GM18502 (cell line): Measurements from ENCODE around the gene IFT122.
A peak's percentile ranks its signal among the peaks of the same experiment; 100 is the strongest.
"Not testable (repeated sequence)": the region's sequence is repeated elsewhere in the genome, so short reads cannot be mapped to it uniquely, and the experiment has no call there.

Source experiments
- ATAC-seq: cut with Tn5 transposase; IDR thresholded peaks from one replicate; pipeline ENCODE4 v1.9.1; 2021; ENCODE audit warnings: mild to moderate bottlenecking; ENCODE audit not compliant: unreplicated experiment, poor library complexity

Gene IFT122

DNA sequence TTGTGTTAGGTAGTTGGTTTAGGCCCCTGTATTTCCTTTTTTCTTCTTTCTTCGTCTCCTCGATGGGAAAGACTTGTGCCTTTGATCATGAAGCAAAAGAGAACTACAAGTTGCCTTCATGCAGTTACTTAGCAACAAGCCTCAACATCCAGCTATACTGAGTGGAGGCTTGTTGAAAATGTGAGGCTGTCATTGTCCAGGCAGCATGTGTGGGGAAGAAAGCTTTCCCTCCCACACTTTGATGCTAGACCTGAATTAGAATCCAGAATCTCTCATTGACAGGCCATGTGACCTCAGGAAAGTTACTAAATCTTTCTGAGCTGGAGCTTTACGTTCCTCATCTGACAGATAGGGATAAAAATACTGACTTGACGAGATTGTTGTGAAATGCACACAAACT lies 23.7 kb downstream of the IFT122 start:
- ATAC-seq: no peak

DNA sequence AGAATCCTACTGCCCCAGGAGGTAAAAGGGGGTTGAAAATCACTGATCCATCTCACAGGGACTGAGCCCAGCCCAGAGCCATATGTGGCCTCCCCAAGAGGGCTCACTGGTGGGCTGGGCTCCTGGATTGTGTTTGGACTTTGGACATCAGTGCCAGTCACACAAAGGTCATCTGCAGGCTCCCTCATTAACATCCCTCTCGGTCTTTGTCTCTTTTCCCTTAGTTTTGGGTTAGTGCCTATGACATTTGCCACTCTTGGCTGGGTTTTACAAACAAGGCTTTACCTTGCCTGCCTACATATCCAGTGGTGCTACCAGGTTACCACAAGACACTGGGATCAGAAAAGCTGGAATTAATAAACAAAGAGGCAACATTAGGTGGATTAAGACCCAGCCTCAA lies 27.9 kb downstream of the IFT122 start:
- ATAC-seq: no peak

- ATAC-seq: no peak
Measured at GRCh38 chr3:129469026-129469425, 29.0 kb downstream of the IFT122 start.

DNA sequence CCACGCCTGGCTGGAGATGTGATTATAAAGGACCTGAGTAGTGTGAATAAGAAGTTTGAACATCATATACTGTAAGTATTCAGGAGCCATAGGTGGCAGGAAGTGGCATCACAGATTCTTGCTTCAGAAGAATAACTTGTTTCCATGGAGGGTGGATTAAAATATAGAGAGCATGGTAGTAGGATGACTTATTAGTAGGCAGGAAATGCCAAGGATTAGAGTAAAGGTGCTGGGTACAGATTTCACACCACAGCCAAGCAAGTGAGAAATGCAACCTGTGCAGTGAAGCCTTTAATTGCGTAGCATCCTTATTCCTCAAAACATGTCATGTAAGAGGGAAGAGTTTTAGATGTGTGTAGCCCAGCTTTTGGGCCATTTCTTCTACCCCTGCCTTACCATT lies 30.8 kb downstream of the IFT122 start:
- ATAC-seq: no peak

DNA sequence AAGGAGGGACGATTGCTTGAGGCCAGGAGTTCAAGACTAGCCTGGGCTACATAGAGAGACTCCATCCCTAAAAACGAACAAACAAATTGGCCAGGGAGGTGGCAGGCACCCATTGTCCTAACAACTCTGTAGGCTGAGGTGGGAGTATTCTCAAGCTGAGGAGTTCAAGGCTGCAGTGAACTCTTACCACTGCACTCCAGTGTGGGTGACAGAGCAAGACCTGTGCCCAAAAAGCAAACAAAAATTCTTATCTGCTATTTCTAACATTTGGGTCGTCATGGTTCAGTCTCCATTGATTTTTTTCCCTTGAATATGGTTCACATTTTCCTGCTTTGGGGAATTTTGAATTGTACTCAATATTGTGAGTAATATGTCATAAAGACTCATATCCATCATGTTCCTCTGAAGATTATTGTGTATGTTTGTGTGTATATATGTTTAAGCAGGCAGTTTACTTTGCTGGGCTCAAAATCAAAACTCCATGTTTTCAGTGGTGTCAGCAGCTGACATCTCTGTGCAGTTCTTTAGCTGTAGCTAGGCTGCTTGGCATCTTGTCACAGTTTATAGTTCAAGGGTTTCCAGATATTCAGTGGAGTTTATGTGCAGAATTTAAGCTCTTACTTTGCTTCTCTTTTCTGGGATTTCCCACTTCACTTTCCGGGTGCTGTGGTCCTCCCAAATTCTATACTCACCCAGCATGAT lies 33.2 kb downstream of the IFT122 start:
- ATAC-seq: no peak

DNA sequence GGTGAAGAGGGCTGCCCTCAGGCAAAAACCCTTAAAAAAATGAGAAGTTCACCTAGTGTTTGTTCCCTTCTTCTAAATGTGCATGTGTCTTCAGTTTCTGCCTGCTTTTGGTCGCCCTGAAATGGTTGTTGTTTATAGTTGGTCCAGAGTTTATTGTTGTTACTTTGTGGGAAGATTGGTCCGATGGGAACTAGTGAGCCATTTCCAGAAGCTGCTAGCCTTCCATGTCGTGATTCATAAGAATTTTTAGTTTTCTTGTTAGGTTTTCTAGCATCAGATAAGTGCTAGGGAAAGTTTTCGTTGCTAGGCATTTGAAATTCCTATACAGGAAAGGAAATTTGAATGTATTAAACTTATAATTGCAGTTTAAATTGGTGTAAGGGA lies 33.7 kb downstream of the IFT122 start:
- no peak for ATAC-seq

DNA sequence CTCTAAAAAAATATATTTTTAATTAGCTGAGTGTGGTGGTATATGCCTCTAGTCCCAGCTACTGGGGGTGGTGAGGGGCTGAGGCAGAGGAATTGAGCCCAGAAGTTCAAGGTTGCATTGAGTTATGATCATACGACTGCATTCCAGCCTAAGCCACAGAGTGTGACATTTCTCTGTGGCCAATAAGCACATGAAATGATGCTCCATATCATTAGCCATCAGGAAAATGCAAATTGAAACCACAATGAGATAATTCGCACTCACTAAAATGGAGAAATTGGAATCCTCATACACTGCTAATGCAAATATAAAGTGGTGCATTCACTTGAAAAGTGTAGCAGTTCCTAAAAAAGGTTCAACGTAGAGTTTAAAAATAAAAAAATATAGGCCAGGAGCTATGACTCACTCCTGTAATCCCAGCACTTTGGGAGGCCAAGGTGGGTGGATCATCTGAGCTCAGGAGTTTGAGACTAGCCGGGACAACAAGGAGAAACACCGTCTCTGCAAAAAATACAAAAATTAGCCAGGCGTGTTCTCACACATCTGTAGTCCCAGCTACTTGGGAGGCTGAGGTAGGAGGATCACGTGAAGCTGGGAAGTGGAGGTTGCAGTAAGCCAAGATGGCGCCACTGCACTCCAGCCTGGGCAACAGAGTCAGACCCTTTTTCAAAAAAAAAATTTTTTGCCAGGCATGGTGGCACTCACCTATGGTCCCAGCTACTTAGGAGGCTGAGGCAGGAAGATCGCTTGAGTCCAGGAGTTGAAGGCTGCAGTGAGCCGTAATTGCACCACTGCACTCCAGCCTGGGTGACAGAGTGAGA lies 35.2 kb downstream of the IFT122 start:
- no peak for ATAC-seq

DNA sequence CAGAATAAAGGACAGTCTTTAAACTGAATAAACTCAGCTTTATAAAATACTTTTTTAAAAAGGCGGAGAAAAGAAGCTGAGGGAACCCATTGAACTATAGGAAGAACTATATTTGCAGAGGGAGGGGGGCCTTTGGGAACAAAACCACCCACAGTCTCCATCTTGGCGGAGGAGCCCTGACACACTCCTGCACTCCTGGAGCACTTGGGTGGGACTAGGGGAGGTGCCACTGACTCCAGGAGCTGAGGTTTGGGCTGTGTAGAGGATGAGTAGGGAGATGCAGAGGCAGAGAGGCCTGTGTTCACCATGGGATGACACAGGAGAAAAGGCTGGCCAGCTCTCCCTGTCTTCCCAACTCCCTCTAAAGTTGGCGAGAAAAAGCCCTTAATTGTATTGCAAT lies 35.8 kb downstream of the IFT122 start:
- no peak for ATAC-seq

- ATAC-seq: no peak
Measured at GRCh38 chr3:129476586-129476985, 36.6 kb downstream of the IFT122 start.

DNA sequence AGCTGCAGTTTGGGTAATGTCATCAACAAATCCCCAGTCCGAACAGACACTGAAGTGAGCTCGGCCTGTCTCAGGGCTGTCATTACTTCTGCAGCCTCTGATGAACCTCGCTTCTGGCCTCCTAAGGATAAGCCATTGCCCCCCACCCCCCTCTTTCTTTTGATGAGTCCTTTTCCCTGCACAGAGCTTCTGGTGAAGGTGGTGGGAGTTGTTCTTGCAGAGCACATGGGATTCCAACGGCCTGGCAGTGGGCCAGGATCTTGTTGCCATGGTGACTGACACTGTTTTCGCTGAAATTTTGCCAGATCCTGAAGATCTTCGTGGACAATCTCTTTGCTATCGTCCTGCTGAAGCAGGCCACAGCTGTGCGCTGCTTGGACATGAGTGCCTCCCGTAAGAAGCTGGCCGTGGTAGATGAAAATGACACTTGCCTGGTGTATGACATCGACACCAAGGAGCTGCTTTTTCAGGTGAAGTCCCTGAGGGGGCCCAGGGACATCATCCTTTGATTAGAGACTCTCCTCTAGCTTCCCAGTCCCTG lies 41.3 kb downstream of the IFT122 start:
- ATAC-seq: not testable (repeated sequence)

DNA sequence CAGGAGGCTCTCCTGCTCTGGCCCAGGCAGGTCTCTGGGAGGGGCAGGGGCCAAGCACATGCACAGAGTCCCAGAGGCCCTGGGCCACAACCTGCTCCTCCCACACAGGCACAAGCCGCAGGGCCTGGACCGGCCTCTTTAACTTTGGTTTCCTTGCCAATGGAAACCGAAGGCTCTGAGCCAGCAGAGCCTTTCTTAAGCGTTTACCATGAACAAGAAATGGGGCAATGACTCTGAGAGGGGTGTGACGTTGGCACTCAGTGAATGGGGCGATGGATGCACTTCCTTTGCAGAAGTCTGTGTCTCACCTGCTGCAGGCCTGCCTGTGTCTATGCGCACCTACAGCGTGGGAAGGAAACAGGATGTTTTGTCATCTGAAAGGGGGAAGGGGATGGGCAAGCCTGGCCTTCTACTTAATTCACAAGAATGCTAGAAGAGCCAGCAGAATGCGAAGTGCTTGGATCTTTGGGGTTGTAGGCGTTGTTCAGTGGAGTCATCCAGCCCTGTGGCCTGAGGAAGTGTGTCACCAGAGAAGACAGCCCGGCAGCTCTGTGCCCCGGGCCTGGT lies 41.8 kb downstream of the IFT122 start:
- no peak for ATAC-seq

- no peak for ATAC-seq
Measured at GRCh38 chr3:129482721-129483120, 42.7 kb downstream of the IFT122 start.

DNA sequence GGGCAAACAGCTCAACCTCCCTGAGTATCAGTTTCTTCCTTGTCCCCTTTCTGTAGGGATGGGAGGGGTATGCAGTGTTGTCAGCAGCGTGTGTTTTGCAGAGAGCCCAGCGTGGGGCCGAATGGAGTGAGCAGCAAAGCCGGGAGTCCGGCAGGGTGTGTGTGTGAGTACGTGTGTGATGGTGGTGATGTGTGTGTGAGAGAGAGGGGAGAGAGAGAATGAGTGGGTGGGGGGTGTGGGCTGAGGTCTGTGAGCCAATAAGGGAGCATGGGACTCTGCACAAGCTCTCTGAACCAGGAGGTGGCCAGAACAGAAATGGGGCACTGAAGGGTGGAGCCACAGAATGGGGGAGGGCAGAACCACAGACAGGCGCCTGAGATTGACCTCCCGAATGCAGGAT lies 43.8 kb downstream of the IFT122 start:
- no peak for ATAC-seq

DNA sequence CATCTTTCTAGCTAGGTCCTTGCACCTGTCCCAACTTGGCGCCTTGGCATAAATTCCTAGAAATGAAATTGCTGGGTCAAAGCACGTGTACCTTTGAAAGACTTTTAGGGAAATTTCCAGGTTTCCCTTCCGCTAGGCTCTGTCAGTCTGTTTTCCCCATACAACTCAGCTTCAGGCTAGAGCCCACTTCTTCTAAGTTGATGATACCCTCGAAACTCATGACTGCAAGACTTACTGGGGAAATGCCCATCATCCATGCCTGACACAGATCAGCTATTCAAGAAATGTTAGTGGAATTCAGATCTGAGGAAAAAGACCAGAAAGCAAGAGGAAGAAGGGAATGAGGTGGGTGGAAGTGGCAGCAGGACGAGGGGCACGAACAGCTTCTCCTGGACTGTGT lies 45.1 kb downstream of the IFT122 start:
- not testable (repeated sequence) for ATAC-seq

DNA sequence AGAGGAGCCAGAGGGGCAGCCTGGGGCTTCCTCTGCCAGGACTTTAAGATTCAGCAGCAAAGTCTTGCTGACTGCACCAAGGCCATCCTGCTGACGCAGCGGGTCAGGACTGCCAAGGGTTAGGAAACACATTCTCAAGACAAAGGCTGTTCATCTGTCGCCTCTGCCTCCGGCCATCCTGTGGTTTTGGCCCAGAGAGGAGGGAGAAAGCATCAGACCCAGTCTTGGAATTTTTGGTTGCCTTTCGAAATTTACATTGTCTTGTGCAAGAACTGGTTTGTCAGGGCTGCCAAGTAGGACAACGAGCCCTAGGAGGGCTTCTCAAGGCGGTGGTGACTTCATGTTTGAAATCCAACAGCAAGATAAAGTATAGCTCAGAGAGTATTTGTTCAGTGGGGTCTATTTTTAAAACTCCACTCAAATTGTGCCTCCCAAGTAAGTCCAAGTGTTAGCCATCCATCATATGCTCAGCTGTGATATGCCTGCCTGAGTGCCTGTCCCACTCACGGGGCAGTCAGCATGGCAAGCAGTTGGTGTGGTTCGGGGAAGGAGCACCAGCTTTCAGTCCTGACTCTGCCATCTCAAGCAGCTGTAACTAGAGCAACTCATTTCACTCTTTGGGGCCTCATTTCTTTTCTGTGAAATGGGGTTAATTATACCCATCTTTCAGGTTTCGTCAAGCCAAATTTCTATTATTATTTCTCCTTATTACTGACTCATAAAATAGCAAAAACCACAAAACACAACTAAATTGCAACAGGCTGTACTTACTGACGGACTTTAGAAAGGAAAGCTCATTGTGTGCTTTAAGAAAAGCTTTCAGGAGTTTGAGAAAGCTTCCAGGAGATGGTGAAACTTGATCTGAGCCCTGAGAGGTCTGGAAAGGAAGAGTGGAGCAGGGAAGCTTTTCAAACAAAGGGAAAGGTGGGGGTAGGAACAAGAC lies 46.0 kb downstream of the IFT122 start:
- ATAC-seq: no peak

DNA sequence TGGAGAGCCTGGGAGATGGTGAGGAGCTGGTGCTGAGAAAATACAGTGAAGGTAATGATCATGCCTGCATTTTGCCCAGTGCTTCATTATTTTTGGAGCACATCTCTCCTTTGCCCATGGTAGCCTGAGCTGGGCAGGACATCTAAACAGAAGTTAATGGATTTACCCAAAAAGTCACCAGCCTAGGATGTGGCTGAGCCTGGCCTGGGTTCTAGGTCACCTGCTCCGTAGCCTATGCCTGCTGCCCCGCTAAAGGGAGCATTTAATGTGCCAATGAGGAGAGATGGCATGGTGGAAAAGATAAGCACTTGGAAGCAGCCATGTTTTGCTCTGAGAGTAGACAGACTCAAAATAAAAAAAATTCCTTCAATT lies 46.6 kb downstream of the IFT122 start:
- ATAC-seq: no peak

DNA sequence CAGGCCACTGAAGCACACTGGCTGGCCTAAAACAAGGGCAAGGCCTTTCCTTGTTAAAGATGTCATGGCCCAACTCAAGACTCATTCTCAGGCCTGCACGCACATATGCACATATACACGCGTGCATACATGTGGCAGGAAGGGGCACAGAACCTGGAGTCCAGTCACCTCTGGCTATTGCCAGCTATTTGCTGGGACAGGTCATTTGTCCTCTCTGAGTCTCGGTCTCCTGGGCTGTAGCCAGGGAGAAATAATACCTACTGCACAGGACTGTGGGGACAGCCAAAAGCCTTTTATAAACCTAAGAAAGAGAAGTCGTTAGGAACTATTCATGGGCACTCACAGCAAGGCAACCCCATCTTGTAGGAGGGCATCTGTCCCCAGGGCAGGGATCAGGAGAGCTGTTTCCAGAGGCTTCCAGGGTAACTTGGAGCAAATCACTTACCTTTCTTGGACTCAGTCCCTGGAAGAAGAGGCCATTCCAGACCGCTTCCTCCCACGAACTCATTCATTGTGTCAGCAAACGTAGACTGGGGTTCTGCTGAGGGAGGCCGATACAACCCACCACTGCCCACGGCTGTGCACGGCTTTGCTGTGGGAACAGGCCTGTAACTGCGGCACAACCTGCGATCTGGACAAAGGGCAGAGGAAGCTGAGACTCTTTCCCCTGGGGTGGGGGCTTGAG lies 47.3 kb downstream of the IFT122 start:
- no peak for ATAC-seq

DNA sequence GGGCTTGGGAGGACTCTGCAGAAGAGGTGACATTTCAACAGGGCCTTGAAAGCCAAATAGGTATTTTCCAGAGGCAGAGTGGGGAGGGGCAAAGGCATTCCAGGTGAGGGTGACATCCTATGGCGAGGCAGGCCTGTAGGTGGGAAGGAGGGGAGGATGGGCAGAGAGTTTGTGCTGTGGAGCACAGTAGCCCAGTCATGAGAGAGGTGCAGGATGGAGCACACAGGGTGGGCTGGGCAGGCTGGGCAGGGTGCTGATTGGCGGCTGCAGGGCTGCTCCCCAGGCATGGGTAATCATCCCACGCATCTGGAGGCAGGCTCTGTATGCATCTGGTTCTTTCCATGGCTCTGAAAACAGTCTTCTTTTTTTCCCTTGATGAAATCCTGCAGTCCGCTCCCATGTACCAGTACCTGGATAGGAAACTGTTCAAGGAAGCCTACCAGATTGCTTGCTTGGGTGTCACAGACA lies 47.9 kb downstream of the IFT122 start:
- ATAC-seq: not testable (repeated sequence)

- not testable (repeated sequence) for ATAC-seq
Measured at GRCh38 chr3:129489258-129489657, 49.2 kb downstream of the IFT122 start.

GRCh38 chr3:129490273-129490675 lies 50.2 kb downstream of the IFT122 start:
- peak; percentile 73 for ATAC-seq
